Stimulated activated CD4-positive, alpha-beta T cell treated with anti-CD3 and anti-CD28 coated beads, Interleukin-1b, Interleukin-23, amount 100 ng/mL, for 4 hours (primary cell): ENCODE data around the gene MND1.
A peak's percentile ranks its signal among the peaks of the same experiment; 100 is the strongest.

Experiments used
- DNase-seq, 2 donors: peaks; one replicate each; pipeline ENCODE4 v3.0.0-alpha.2; 2020; ENCODE audit warnings: low read depth in 2 of 2

MND1 gene, protein sequence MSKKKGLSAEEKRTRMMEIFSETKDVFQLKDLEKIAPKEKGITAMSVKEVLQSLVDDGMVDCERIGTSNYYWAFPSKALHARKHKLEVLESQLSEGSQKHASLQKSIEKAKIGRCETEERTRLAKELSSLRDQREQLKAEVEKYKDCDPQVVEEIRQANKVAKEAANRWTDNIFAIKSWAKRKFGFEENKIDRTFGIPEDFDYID

DNA sequence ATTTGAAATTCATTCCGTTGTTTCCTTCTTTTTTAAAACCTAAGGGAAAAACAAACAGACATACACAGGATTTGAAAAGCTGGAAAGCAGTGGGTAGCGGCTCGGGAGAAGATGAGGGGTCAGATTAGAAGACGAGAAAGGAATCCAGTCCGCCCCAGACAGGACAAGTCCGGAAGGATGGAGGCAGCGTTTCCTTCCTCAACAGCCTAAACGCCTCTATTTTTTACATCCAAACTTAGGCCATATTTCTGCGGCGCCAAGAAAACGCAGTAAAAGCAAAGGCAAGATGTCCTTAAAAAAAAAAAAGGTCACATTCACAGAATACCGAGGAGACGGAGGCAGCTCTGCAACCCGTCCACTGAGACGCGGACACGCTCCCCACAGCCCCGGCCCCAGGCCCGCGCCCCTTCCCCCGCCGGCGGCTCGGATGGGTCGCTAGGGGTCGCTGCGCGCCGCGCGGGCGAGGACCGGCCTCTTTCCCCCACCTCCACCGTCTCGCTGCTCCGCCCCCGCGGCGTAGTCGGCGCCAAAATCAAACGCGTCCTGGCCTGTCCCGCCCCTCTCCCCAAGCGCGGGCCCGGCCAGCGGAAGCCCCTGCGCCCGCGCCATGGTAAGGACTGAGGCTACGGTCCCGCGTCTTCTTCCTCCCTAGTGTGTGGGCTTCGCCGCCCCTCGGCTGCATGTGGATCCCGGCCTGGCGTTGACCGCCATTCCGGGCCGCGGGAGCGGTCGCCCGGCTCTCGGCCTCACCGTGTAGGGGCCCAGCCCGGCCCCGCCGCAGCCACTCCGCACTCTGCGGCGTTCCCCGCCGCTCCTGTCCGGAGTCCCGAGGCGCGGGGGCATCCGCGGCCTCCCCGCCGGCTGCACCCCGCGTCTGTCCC is at the start of gene MND1:
MND1 (plus strand) TSS at position 558 of the 881 bp plus-strand sequence; CDS start at position 608, 50 bp downstream.
- peak; percentile 91 to 92 for DNase-seq

DNA sequence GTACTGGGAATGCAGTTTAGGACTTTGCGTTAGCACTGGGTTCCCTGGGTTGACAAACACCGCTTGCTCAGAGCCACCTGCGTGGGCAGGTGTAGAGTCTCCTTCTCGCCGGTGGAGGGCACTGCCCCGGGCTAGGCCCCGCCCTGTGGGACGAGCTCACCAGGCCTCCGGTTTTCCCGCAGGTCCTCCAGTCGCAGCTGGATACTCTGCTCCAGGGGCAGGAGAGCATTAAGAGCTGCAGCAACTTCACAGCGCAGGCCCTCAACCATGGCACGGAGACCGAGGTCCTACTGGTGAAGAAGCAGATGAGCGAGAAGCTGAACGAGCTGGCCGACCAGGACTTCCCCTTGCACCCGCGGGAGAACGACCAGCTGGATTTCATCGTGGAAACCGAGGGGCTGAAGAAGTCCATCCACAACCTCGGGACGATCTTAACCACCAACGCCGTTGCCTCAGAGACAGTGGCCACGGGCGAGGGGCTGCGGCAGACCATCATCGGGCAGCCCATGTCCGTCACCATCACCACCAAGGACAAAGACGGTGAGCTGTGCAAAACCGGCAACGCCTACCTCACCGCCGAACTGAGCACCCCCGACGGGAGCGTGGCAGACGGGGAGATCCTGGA is 49.2 kb upstream of the MND1 start:
- no peak for DNase-seq

DNA sequence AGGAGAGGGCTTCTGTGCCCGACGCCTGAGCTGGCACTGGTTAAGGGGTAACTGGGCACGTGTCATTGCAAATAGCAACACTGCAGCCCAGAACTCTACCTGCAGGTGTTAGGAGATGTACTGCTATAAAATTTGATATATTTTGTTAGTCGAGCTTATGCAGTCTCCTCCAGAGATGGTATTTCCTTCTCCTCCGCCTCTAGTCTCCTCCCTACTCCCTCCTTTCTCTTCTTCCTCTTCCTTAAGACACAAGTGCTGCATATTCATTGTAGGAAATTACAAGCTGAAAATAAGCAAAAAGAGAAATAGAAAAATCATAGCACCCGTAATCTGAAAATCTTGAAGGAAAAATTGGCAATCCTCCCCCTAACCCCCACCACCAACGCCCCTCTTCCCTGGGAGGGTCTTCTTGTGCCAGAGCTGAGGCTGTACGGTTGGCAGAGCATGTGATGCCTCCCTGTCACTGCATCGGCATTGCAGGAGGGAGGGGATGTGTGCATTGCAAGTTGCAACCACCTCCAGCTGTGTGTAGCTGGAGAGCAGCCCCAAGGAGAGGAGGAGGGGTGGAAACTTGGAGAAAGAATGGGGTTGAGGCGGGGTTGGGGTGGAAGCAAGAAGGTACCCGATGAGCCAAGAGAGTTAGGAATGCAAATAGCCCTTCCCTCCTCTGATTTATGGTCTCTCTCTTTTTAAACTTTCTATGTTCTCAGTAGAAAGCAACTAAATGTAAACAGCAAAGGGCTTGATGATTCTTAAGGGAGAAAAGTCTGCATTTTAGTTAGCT is 48.3 kb upstream of the MND1 start:
- no peak for DNase-seq

DNA sequence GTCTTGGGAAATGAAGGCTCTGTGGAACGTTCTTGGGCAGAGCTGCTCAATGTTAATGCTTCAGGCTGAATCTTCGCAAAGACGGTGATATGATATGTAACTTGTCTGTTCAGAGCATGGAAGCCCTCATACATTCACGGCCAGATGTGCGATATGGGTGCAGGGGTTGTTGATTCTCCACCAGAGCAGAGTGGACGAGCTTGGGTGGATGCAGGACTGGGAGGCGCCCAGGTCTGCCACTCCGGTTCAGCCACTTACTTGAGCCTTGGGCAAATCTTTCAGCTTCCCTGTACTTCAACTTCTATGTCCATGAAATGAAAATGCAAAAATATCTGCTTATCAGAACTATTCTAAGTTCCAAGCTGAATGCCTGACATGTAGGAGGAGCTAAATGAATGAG is 47.4 kb upstream of the MND1 start:
- DNase-seq, result no peak

DNA sequence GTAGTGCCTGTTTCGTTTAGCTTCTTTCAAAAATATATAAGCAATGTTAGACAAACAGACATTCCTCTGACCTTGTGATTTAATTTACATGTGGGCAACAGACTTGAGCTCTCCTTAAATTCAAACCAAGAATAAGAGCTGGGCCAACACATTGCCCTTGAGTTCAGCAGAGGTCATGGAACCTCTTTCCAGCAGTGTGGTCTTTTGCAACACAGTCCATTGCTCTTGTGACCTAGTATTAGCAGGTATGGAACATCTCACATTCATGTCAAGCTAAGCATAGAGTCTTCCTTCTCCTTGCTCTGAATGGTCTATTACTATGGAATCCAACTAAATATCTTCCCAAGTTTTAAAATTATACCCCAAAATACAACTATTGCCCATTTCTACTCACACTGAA is 33.7 kb upstream of the MND1 start:
- DNase-seq, result no peak

DNA sequence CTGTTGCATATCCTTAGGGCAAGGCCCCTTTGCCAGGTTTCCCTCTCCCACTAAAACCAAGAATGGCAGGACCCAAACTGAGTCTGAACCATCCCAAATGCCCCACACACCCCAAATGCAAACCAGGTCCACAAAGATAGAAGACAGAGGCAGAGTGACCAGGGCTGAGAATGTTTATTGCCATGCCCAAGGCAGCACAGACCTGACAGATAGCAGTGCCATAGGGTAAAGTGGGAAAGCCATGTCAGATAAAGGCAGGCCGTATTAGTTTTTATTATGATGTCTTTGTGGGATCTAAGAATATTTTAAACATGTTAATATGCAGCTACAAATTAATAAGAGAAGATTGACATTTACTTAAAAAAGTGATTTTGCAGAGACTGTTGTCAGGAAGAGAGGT is 29.6 kb upstream of the MND1 start:
- DNase-seq, result no peak

DNA sequence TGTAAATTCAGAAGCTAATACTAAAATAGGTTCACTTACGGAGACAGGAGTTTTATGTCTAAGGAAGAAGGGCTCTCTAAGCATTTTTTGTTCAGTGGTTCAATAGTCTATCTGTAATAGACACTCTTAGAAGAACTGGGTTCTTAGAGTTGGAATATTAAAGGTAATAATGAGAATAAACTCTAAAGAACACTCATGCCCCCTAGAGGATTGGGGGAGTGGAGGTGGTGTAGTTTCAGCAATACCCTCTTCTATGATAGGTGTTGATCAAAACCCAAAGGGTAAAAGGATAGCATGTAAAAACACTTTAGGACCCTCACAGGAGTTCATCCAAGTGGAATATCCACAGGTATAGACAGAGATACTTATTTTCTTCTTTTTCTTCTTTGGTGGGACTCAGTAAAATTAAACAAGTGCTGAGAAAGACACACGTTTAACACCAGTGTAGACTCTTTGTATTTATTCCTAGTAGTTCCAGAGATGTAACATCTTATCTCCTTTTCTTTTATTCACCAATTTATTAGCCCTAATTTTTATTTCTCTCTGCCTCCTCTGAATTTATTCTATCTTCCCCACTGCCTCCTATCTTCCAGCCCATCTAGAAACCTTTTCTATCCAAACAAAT is 25.7 kb upstream of the MND1 start:
- peak in 1 of 2 donors; percentile 34 for DNase-seq

DNA sequence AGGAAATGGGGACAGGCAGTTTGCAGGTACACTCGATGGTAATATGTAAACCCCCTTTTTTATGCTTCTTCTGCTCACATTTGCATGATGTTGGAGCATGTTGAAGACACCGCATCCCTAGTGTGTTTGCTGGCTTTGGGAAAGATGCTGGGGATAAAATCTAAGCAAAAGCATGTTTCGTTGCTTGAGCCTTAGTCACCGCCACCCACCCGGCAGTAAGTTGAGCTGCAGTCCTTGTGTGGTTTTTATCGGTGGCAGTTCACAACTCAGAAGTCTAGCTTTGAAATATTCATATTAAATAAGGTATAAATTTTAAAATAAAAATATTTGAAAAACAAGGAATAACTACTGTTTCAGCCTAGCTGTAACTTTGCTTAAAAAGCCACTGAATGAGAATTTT is 21.7 kb upstream of the MND1 start:
- DNase-seq, result no peak

DNA sequence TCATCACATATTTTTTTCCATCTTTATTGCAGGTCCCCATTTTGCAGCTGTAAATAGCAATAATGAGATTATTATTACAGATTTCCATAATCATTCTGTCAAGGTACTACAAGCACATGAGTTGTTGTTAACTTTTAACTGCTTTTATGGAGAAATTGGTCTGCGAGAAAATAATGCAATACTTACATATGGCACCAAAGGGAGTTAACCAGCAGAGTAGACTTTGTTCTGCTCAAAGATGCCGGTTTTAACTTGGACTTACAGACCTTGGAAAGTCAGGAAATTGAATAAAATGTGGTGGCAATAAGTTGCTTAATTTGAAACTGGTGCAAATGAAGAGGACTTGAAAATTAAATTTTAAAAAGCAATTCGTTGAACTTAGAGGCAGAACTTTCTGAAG is 20.4 kb upstream of the MND1 start:
- no peak for DNase-seq

DNA sequence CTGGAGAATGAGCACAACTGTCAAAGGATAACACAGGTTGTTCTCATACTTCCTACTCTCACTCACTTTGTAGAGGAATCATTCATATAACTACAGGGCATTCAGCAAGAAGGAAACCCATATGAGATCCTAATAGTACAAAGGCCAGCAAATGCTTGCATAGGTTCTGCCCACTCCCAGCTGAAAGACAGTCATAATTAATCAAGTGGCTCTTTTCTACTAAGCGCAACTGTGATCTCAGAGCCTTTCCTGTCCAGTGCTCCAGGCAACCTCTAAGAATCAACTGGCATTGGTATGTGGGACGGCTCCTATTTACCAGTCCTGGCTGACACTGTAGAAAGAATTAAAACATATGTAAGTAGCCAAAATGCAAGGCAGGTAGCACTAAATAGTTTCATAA is 18.9 kb upstream of the MND1 start:
- DNase-seq, result no peak

DNA sequence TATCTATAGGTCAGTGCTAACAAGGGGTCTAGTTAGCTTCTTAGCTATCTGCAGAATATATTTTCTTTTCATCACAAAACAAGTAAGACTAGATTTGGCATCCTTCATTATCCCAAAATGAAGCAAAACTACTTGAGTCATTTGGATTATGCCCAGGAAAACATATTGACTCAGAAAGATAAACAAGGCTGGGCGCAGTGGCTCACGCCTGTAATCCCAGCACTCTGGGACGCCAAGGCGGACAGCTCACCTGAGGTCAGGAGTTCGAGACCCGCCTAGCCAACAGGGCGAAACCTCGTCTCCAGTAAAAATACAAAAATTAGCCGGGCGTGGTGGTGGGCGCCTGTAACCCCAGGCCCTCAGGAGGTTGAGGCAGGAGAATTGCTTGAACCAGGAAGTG is 18.0 kb upstream of the MND1 start:
- DNase-seq, result no peak

DNA sequence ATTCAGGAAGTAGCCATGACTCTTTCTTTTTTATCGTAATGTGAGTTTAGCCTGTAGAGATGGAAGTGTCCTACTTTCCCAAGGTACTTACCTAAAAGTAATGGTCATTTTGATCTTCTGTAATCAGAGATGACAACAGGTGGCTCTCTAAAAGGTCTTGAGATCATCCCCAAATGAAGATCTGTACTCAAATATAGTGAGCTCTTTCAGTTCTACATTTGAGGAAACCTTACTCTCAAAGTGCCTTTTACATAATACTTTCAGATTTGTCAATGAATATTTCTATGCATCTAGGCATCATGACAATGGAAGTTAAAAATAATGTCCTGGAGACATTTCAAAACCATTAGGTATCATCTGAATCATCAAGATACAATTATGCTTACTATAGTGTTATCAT is 17.2 kb upstream of the MND1 start:
- no peak for DNase-seq

DNA sequence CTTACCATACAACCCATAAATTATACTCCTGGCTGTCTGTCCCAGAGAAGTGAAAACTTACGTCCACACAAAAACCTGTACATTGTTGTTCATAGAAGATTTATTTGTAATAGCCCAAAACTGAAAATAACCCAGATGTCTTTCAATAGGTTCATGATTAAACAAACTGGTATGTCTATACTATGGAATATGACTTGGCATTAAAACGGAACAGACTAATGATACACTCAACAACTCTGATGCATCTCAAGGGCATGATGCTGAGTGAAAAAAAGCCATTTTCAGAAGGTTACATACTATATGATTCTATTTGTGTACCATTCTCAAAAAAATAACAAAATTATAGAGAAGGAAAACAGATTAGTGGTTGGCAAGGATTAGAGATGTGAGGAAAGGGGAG is 11.6 kb upstream of the MND1 start:
- no peak for DNase-seq

DNA sequence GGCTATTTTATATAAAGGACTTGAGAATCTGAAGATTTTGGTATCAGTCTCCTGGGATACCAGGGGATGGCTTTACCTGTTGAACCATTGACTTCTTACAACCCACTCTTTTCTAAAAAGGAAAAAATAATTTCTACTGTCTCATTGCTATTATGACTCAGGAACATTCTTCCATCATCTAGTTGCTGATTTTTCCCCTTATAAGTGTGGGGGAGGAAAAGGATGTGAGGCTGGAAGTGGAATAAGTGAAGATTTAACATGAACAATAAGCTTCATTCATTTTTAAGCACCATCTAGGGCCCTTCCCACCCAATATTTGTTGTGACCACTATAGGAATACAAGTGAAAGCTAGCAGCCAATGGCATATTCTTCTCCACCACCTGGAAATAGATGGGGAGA is 10.6 kb upstream of the MND1 start:
- DNase-seq, result no peak

DNA sequence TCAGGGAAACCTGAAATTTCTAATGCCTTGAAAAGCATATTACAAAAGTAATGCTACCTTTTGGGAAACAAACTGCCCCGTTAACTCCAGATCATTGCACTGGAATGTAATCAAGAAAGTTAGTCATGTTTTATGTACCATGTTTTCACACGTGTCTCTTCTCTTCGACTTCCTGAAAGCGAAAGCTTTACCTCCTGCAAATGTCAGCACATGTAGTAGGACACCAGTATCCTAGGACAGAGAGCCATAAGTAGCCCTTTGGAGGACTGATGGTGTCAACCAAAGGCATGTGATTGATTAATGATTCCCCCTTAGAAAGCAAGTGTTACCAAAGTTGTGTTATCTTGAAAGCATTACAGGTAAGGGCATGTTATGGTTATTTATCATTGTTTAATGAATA is 8.8 kb upstream of the MND1 start:
- no peak for DNase-seq

DNA sequence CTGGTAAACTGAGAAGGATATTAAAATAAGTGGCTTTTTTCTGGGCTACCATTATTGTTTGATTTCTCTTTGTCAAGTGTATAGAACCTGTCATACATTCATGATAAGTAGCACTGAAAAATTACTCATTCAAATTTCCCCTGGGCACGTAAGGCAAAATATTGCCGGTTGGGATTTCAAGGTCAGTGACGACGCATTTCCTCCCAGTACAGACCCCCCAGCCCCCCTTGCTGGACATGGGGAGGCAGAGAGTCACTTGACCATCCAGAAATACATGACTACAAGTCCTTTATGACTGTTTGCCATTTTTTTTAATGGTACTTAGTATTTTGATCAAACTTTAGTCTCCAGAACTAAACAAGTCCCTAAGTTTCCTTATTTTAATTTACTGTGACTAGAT is 6.8 kb upstream of the MND1 start:
- no peak for DNase-seq

DNA sequence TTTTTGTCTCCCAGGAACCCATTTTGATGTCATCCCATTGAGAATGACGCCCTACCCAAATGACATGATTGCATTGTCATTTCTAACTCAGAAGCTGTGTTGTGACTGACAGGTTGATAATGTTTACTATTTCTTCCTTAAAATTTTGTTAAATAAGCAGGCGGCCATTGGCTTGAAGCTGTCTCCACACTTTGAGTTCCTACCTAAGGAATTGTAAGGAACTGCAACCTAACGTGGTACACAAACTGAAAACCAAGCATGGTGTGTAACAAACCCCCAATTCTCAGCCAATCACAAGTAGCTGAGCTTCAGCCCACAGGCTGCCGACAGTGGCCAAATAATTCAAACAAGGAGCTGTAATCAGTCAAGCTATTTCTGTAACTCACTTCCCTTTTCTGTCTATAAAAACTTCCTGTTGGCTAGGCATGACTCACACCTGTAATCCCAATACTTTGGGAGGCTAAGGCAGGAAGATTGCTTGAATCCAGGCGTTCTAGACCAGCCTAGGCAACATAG is 2.9 kb upstream of the MND1 start:
- no peak for DNase-seq

DNA sequence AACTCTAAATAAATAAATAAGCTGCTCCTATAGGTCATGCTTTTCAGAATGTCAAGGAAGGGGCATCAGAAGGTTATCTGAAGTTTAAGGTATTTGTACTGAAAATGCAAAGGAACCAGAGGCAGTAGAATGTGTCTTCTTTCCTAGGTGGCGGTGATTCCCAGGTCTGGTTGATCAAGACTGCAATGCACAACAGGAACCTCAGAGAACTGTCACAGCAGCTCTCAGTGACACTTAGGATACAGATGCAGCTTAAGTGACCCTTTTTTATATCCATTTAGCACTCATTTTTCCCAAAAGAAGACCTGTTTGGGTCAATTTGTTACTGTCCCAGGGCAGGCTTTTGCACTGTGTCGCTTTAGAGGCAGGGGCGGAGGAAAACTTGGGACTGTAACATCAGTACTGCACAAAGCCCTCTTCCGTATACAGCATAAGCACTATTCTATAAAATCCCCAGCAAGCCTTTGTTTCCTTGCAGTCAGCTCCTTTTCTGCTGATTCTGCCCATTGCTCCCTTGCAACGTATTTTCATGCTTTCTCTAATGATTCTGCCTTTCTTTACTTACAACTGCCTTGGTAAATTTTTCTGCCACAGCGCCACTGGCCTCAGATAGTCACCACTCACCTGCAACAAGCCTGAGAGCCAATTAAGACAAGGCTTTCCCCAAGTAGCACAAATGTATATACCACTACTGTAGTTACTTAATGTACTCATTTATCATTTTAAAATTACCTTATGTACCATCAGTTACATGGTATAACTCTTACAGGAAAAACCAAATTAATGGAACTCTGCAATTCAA is 1.5 kb upstream of the MND1 start:
- DNase-seq, result no peak

DNA sequence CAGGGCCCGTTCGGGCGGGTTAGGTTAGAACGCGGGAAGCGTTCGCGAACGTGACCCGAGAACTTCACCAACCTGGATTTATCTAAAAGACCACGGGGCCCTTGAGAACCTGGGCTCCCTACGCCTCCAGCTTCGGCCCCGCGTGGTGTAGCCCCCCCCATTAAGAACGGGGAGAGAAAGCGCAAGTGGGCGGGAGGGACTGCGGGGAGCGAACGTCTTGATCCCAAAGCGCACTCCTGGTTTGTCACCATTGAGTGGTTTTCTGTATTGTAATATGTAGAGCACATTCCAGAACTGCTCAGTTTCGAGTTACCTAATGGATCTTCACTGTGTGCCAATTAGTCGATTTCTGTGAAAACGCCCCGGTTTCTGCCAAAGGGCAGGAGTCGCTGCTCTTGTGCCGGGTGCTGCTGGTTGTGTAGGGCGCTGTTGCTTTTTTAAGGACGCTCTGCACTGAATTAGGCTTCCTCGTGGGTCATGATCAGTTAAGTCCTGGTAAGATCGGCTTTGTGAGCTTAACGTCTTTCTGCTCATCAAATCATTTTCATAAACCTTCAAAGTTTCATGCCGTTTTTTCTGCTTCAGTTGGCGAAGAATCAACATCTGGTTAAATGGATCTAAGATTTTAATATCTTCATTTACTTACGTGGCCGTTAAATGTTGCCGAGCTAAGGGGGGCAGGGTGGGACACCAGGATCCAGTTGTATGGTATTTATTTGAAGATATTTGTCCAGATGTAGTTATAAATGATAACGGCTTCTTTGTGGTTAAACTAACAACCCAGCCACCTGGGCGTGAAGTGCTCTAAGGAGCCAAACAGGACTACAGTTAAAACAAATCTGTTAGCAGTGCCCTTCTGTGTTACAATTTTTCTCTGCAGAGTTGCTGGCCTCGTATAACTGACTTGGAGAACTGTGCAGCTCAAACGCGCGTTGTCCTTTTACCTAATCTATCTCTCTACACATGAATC is 809 bp downstream of the MND1 start:
- peak; percentile 33 to 46 for DNase-seq
